ENCODE results near the gene SLC9C1. TPM values are rescaled to one million over a fixed set of nuclear protein-coding genes. Genes with fewer than 3 reads are reported as not detected.

Gene SLC9C1
- total RNA-seq (ENCODE audit: unreplicated experiment): 0.13 TPM
- long read RNA-seq, partial matches to known transcripts: 0 of 2 reads
- long read RNA-seq, other reads (novel, unspliced or antisense): 2 of 2 reads

DNA sequence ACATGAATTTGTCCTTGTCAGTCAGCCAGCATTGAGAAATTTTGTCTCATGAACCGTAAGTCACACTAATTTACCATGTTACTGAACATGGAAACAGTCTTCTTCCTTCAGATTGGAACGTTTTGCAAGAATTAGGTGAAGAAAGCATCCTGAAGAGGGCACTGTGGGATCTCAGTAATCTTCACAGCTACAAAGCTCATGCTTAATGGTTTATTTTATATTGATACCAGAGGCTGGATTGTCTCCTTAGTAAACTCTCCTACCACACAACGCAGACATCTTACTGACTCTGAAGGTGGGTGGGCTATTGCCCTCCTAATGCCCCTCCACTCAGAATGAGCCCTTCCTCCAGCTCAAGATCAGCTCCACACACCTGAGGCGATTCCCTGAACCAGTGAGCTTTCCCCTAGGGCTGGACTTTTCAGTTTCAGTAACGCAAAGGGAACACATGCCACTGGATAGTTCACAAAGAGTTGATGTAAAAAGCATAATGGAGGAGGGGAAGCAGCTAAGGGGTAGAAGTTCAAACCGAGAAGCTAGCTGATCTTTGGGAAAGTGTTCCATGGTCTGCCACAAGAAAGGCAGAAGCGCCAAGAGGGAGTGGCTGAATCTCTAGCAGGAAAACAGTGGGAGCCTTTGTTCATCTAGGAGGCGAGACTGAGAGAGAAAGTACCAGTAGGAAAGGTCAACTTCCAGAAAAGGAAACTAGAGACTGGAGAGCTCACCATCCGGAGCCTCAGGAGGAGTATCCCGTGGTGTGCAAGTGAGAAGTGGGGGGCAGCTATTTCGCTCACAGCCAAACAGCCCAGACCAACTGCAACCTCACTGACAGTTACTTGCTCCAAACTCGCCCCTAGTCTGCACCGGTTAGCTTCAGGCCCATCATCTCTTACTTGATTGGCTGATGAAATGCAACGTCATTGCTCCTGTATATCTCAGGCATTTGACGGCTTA, at the start of gene SLC9C1:
Gene SLC9C1, minus strand, starts transcription at position 849 of the 954 bp plus-strand sequence. CDS start 7,425 bp downstream, outside the sequence.
- Mint-ChIP-seq H3K36me3 (ENCODE audit: low read depth, unreplicated experiment) (no peaks in the 10 kb centered on the region), H3K9me3 (ENCODE audit: unreplicated experiment) (no peaks in the 10 kb centered on the region), H3K4me1 (ENCODE audit: unreplicated experiment) (peaks cover 9% of the 10 kb centered on the region), H3K4me3 (ENCODE audit: unreplicated experiment) (peak within 1 kb of the TSS; percentile 79), H3K27me3 (ENCODE audit: unreplicated experiment) (no peaks in the 10 kb centered on the region), H3K27ac (ENCODE audit: unreplicated experiment) (peak within 1 kb of the TSS; percentile 84)
- peak; percentile 33 for TF ChIP-seq CTCF (IDR thresholded peaks at IDR 0.05; ENCODE audit: unreplicated experiment)
- DNase-seq (ENCODE audit: low spot score): peak; percentile 48

GRCh38 chr3:112341386-112341785, 47.4 kb upstream of the SLC9C1 start:
- Mint-ChIP-seq H3K9me3 (ENCODE audit: unreplicated experiment) (no peaks in the 10 kb centered on the region), H3K36me3 (ENCODE audit: low read depth, unreplicated experiment) (peaks cover 27% of the 10 kb centered on the region), H3K27me3 (ENCODE audit: unreplicated experiment) (peaks cover 5% of the 10 kb centered on the region), H3K4me1 (ENCODE audit: unreplicated experiment) (peaks cover 30% of the 10 kb centered on the region), H3K27ac (ENCODE audit: unreplicated experiment) (no peak overlapping the region), H3K4me3 (ENCODE audit: unreplicated experiment) (no peak overlapping the region)
- TF ChIP-seq CTCF (IDR thresholded peaks at IDR 0.05; ENCODE audit: unreplicated experiment): no peak
- DNase-seq (ENCODE audit: low spot score): no peak

GRCh38 chr3:112339609-112340008, 45.6 kb upstream of the SLC9C1 start:
- H3K27me3 Mint-ChIP-seq (ENCODE audit: unreplicated experiment): peaks cover 4% of the 10 kb centered on the region
- H3K4me1 Mint-ChIP-seq (ENCODE audit: unreplicated experiment): peaks cover 41% of the 10 kb centered on the region
- no peaks in the 10 kb centered on the region for H3K9me3 Mint-ChIP-seq (ENCODE audit: unreplicated experiment)
- H3K36me3 Mint-ChIP-seq (ENCODE audit: low read depth, unreplicated experiment): peaks cover 14% of the 10 kb centered on the region
- no peak overlapping the region for H3K27ac Mint-ChIP-seq (ENCODE audit: unreplicated experiment)
- H3K4me3 Mint-ChIP-seq (ENCODE audit: unreplicated experiment): no peak overlapping the region
- DNase-seq (ENCODE audit: low spot score): no peak
- TF ChIP-seq CTCF (IDR thresholded peaks at IDR 0.05; ENCODE audit: unreplicated experiment): no peak

DNA sequence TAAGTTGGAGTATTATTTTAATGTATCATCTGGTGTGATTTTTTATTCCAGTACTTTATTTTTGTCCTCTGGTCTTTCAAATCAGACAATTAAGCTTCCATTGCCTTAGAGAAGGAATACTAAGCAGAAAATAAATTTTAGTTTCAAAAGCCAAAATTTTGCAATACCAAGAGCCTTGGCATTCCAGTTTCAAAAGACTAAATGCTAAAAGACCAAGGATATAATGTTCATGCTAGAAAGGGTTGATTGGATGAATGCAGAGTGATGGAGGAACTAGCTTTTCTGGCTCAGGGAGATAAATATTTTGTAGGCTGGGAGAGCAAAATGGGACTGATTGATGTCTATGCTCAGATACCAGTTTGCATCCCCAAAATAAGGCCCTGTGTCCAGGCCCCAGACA, 45.1 kb upstream of the SLC9C1 start:
- no peak for TF ChIP-seq CTCF (IDR thresholded peaks at IDR 0.05; ENCODE audit: unreplicated experiment)
- no peak for DNase-seq (ENCODE audit: low spot score)
- no peak overlapping the region for H3K4me3 Mint-ChIP-seq (ENCODE audit: unreplicated experiment)
- no peaks in the 10 kb centered on the region for H3K9me3 Mint-ChIP-seq (ENCODE audit: unreplicated experiment)
- H3K4me1 Mint-ChIP-seq (ENCODE audit: unreplicated experiment): peaks cover 45% of the 10 kb centered on the region
- H3K36me3 Mint-ChIP-seq (ENCODE audit: low read depth, unreplicated experiment): peaks cover 14% of the 10 kb centered on the region
- peaks cover 4% of the 10 kb centered on the region for H3K27me3 Mint-ChIP-seq (ENCODE audit: unreplicated experiment)
- no peak overlapping the region for H3K27ac Mint-ChIP-seq (ENCODE audit: unreplicated experiment)

DNA sequence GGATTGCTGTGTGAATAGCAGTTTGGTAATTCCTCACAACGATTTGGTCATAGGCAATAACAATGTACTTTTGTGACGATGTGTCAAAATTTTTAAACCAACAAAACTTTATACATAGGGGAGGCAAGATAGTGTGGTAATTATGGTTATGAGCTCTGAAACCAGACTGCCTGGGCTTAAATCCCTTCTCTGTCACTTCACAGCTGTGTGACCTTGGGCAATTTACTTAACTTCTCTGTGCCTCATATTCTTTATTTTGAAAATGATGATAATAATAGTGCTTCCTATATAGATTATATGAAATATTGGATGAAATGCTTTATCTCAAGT, 44.7 kb upstream of the SLC9C1 start:
- Mint-ChIP-seq H3K4me3 (ENCODE audit: unreplicated experiment) (no peak overlapping the region), H3K9me3 (ENCODE audit: unreplicated experiment) (no peaks in the 10 kb centered on the region), H3K27ac (ENCODE audit: unreplicated experiment) (no peak overlapping the region), H3K27me3 (ENCODE audit: unreplicated experiment) (peaks cover 4% of the 10 kb centered on the region), H3K4me1 (ENCODE audit: unreplicated experiment) (peaks cover 49% of the 10 kb centered on the region), H3K36me3 (ENCODE audit: low read depth, unreplicated experiment) (peaks cover 12% of the 10 kb centered on the region)
- DNase-seq (ENCODE audit: low spot score): no peak
- no peak for TF ChIP-seq CTCF (IDR thresholded peaks at IDR 0.05; ENCODE audit: unreplicated experiment)

Measured in endothelial cell (in vitro differentiated cells).